Measurements from ENCODE around the gene ATP5F1D. TPM values are rescaled to one million over a fixed set of nuclear protein-coding genes. Genes with fewer than 3 reads are reported as not detected.

ATP5F1D gene
- total and polyA plus RNA-seq, 2 of the 13 experiments (the other 11 are each of a cell fraction or from before 2014, with no cell fraction given), result 39.4 to 78.7 TPM

- TF ChIP-seq SNAPC4 (CRISPR knock-in tag; IDR thresholded peaks at IDR 0.05) (no peak), ZNF251 (CRISPR knock-in tag; IDR thresholded peaks at IDR 0.05) (no peak), ZZZ3 (CRISPR knock-in tag; IDR thresholded peaks at IDR 0.05; ENCODE audit: borderline replicate concordance) (no peak), KLF9 (CRISPR knock-in tag; IDR thresholded peaks at IDR 0.05; ENCODE audit: low read depth) (no peak), SRY (CRISPR knock-in tag; IDR thresholded peaks at IDR 0.05) (0 out of 2 replicates have a peak, but pooled peaks have one; percentile 2), ARID2 (CRISPR knock-in tag; IDR thresholded peaks at IDR 0.05; ENCODE audit: borderline replicate concordance) (no peak), GMEB1 (CRISPR knock-in tag; IDR thresholded peaks at IDR 0.05; ENCODE audit: borderline replicate concordance) (no peak), ZNF720 (CRISPR knock-in tag; IDR thresholded peaks at IDR 0.05) (no peak), ZHX1 (CRISPR knock-in tag; IDR thresholded peaks at IDR 0.05; ENCODE audit: low read depth) (0 out of 2 replicates have a peak, but pooled peaks have one; percentile 10), GLMP (CRISPR knock-in tag; IDR thresholded peaks at IDR 0.05; ENCODE audit: borderline replicate concordance) (no peak), DNMT1 (CRISPR knock-in tag; IDR thresholded peaks at IDR 0.05) (no peak), ZNF562 (CRISPR knock-in tag; IDR thresholded peaks at IDR 0.05; ENCODE audit: borderline replicate concordance) (no peak), ZBTB2 (CRISPR knock-in tag; IDR thresholded peaks at IDR 0.05; ENCODE audit: low read depth) (no peak), ZNF567 (CRISPR knock-in tag; IDR thresholded peaks at IDR 0.05; ENCODE audit: borderline replicate concordance) (no peak), RBM22 (optimal IDR thresholded peaks at IDR 0.05; ENCODE audit: low read length) (peak; percentile 7), ZNF615 (CRISPR knock-in tag; IDR thresholded peaks at IDR 0.05; ENCODE audit: borderline replicate concordance) (no peak), ZC3H4 (CRISPR knock-in tag; IDR thresholded peaks at IDR 0.05; ENCODE audit: borderline replicate concordance) (peak; percentile 64; the same call in 1 of the 2 replicates)
Measured at GRCh38 chr19:1270213-1270853, 28.8 kb downstream of the ATP5F1D start (continued).

Measured in HepG2 (cell line).